ENCODE results near the gene PIGO.

PIGO gene

GRCh38 chr9:35070823-35071813, 25.3 kb downstream of the PIGO start:
- FAIRE-seq = no peak

GRCh38 chr9:35069020-35069419, 27.4 kb downstream of the PIGO start:
- FAIRE-seq = no peak

GRCh38 chr9:35067056-35067455, 29.3 kb downstream of the PIGO start:
- FAIRE-seq = no peak

GRCh38 chr9:35060548-35061207, 35.7 kb downstream of the PIGO start:
- FAIRE-seq = no peak

- no peak for FAIRE-seq
Measured at GRCh38 chr9:35059438-35059837, 37.0 kb downstream of the PIGO start.

DNA sequence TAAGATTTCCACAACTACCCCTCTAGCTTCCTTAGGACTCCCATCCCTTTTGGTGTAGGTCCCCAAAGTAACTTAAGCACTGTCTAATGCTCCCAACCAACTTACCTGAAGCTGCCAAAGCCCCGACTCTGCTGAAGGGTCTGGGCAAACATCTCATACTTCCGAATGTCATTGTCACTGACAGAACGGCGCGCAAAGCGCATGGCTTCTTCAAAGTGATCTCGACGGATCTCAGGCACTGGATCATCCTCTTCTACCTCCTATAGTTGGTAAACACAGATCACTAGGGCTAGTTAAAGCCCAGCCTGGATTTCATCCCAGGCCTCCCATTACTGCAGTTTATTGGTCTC, 39.1 kb downstream of the PIGO start:
- no peak for FAIRE-seq

DNA sequence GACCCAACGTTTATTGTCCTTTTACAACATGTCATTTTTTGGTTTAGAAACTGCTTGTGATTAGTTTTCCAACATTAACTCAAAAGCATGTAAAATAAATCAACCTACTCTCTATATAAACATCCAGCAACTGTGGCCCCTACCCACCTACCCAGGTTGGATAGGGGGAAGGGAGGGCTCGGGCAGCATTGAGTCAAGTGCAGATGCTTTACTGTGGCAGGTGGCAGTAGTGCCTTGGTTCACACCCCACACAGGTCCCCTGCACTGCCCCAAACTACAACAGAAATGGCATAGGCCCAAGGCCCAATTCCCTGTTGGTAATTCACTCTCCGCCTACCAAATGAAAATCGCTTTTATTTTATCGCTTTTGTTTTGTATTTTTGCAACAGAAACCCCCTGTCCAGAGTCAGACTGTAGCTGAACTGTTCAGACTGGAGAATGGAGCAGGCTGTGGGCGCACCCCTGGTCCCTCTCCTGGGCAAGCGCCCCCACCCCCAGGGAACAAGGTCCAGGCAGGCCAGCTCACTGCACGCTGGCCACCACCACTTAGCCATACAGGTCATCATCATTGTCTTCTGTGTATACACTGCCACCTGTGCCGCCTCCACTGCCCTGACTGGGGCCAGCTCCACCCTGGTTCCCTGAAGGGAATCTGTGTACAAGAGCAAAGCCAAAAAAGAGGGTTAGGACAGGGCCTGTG, 39.7 kb downstream of the PIGO start:
- no peak for FAIRE-seq

DNA sequence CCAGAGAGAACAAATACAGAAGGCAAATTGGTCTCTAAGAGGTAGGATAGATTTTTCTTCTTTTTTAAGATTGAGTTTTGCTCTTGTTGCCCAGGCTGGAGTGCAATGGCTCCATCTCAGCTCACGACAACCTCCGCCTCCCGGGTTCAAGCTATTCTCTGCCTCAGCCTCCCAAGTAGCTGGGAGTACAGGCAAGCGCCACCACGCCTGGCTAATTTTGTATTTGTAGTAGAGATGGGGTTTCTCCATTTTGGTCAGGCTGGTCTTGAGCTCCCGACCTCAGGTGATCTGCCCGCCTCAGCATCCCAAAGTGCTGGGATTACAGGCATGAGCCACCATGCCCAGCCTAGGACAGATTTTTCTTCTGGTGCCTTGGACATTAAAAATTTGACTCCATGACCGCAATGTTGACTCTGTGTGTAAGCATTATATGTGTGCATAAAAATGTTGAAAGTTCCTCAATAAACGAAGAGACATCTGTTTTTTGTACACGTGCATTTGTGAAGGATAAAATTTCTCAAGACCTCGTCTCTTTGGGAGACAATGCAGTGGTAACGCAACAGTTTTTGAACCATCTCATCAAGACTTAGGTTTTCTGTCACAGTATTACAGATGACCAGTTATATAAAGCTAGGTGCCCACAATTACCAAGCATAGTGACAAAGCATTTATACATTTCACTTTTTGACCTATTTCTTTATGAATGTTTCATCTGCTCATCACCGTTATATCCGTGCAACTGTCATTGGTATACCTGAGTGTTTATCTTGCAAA, 41.3 kb downstream of the PIGO start:
- no peak for FAIRE-seq

GRCh38 chr9:35054185-35054835, 42.1 kb downstream of the PIGO start:
- no peak for FAIRE-seq

DNA sequence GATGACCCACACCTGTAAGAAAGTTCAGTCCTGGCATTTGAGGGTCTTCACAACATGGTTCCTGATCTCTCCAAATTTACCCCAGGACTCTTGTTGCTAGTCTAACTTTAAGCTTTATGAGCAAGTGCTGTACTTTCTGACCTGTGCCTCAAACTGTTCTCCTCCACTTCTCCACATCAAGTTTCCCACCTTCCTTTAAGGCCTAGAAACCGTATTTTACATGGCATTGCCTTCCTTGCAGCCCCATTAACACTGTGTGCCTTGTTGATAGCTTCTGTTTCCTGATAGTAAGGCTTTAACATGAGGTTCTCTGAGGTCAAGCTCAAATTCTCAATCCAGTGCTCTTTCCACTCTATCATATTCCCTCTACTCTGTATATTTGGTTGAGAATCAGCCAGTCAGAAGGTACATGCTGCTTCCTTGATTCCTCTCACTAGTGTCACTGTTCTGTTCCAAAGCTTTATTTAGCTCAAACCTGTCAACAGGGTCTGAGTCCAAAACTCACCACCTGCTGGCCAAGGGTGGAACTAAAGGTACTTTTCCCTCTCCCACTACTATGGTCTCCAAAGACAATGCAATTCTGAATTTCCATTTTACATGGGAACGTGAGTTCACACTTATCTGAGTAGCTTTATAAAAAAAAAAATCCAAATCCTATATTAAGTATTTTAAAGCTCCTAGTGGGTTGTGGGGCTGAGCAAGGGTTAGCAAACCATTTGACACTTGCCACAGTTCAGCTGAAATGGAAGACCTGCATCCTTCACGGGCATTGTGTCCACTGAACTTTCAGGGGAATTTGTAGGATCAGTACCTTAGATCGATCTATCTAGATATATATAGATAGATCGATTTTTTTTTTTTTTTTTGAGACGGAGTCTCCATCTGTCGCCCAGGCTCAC, 45.1 kb downstream of the PIGO start:
- FAIRE-seq = peak; percentile 65

DNA sequence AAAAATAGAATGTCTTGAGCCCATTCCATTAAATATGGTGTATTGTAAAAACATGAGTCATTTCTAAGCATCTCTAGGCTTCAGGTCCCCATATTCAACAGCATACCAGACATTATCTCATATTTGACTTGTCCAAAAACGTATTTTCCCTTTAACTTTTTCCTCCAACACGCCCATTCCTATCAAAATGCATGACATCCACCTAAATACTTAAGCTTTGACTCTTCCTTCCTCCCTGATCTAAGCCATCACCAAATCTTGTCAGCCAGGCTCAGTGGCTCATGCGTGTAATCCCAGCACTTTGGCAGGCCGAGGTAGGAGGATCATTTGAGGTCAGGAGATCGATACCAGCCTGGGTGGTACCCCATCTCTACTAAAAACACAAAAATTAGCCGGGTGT, 47.9 kb downstream of the PIGO start:
- no peak for FAIRE-seq

- no peak for FAIRE-seq
Measured at GRCh38 chr9:35044071-35044470, 52.3 kb downstream of the PIGO start.

GRCh38 chr9:35042891-35043545, 53.4 kb downstream of the PIGO start:
- no peak for FAIRE-seq

DNA sequence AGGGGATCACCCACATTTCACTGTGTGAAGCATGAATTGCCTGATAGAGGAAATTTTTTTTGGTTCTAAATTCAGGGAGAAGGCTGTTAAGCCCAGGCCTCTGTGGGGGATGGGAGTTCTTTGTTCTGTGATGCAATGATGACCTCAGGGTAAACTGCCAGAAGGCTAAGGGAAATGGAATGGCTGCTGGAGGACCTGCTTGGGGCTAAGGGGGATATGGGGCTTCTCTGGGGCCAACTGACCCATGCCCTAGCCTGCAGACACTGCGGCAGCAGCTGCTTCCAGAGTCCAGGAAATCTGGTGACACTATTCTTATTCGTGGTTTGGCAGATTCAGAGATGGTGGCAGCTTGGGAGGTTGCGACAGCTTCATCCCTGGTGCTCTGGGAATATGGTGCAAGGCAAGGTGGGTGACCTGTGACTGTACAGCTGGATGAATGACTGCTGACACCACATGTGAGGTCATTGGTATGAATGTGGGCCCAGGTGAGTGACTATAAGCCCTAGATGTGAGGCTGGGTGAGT, 54.2 kb downstream of the PIGO start:
- no peak for FAIRE-seq

Measured in G401.6 (cell line).